GM18517 (cell line): ENCODE data around the gene MAST1.
"Not testable (repeated sequence)": the region's sequence is repeated elsewhere in the genome, so short reads cannot be mapped to it uniquely, and the experiment has no call there.

Experiments
- ATAC-seq: cut with Tn5 transposase; IDR thresholded peaks from one replicate; pipeline ENCODE4 v1.9.1; 2021; ENCODE audit warnings: mild to moderate bottlenecking, moderate library complexity; ENCODE audit not compliant: unreplicated experiment

Gene MAST1

GRCh38 chr19:12800923-12801465, 37.3 kb upstream of the MAST1 start:
- no peak for ATAC-seq

- ATAC-seq: no peak
Observed at GRCh38 chr19:12801466-12802266, 36.6 kb upstream of the MAST1 start, which contains the start of the genes PRDX2 and THSD8. Gene PRDX2 (minus strand): TSS chr19:12801800. CDS start chr19:12801261, 539 bp downstream. Gene THSD8 (plus strand): TSS chr19:12802069. CDS start chr19:12802072, 3 bp downstream.

GRCh38 chr19:12802267-12803106, 35.8 kb upstream of the MAST1 start:
- ATAC-seq: no peak

- ATAC-seq: no peak
Observed at GRCh38 chr19:12804051-12804450, 34.3 kb upstream of the MAST1 start.

GRCh38 chr19:12806242-12807081, 31.9 kb upstream of the MAST1 start, which contains the start of gene RNASEH2A:
Gene RNASEH2A (plus strand): TSS chr19:12806584. CDS start chr19:12806674, 90 bp downstream.
- ATAC-seq: peak; percentile 54

- ATAC-seq: no peak
Observed at GRCh38 chr19:12815088-12815487, 23.2 kb upstream of the MAST1 start.

GRCh38 chr19:12817188-12817587, 21.1 kb upstream of the MAST1 start:
- ATAC-seq: not testable (repeated sequence)

- not testable (repeated sequence) for ATAC-seq
Observed at GRCh38 chr19:12817810-12818209, 20.5 kb upstream of the MAST1 start.

- no peak for ATAC-seq
Observed at GRCh38 chr19:12821761-12822160, 16.6 kb upstream of the MAST1 start.

- no peak for ATAC-seq
Observed at GRCh38 chr19:12825254-12826131, 12.8 kb upstream of the MAST1 start.

GRCh38 chr19:12828494-12828893, 9.8 kb upstream of the MAST1 start:
- ATAC-seq: no peak

GRCh38 chr19:12833418-12833737, 4.9 kb upstream of the MAST1 start:
- no peak for ATAC-seq

GRCh38 chr19:12833738-12834565, 4.4 kb upstream of the MAST1 start:
- no peak for ATAC-seq

GRCh38 chr19:12834566-12834943, 3.8 kb upstream of the MAST1 start, which contains the start of gene RTBDN:
Gene RTBDN (minus strand): TSS chr19:12834579. CDS start chr19:12829979, 4,600 bp downstream.
- ATAC-seq: no peak

GRCh38 chr19:12834976-12835757, 3.1 kb upstream of the MAST1 start:
- no peak for ATAC-seq

GRCh38 chr19:12836529-12836863, 1.8 kb upstream of the MAST1 start:
- no peak for ATAC-seq

- no peak for ATAC-seq
Observed at GRCh38 chr19:12837225-12837624, 1.1 kb upstream of the MAST1 start.
